ENCODE results near the gene AXIN2. TPM values are rescaled to one million over a fixed set of nuclear protein-coding genes. Genes with fewer than 3 reads are reported as not detected.

The AXIN2 gene
- total RNA-seq = 27.1 TPM
- 9.8 TPM for polyA plus RNA-seq
- long read RNA-seq, donor 1 = 0 reads
- long read RNA-seq, donor 2 = 0 reads
- long read RNA-seq, donor 3, partial matches to known transcripts = 0 of 2 reads
- long read RNA-seq, donor 3, other reads (novel, unspliced or antisense) = 0 of 2 reads
- long read RNA-seq, donor 4, partial matches to known transcripts = 0 of 2 reads
- long read RNA-seq, donor 4, other reads (novel, unspliced or antisense) = 0 of 2 reads
- long read RNA-seq, donor 5, full-length matches to known transcripts = 2 of 2 reads
- long read RNA-seq, donor 5, partial matches to known transcripts = 0 of 2 reads
- long read RNA-seq, donor 5, other reads (novel, unspliced or antisense) = 0 of 2 reads
- long read RNA-seq, donor 6 = 0 reads
- long read RNA-seq, donor 7, partial matches to known transcripts = 0 of 1 reads
- long read RNA-seq, donor 7, other reads (novel, unspliced or antisense) = 0 of 1 reads
- long read RNA-seq, donor 8, partial matches to known transcripts = 0 of 1 reads
- long read RNA-seq, donor 8, other reads (novel, unspliced or antisense) = 0 of 1 reads
- long read RNA-seq, donor 9 = 0 reads
- long read RNA-seq, donor 10 = 0 reads

DNA sequence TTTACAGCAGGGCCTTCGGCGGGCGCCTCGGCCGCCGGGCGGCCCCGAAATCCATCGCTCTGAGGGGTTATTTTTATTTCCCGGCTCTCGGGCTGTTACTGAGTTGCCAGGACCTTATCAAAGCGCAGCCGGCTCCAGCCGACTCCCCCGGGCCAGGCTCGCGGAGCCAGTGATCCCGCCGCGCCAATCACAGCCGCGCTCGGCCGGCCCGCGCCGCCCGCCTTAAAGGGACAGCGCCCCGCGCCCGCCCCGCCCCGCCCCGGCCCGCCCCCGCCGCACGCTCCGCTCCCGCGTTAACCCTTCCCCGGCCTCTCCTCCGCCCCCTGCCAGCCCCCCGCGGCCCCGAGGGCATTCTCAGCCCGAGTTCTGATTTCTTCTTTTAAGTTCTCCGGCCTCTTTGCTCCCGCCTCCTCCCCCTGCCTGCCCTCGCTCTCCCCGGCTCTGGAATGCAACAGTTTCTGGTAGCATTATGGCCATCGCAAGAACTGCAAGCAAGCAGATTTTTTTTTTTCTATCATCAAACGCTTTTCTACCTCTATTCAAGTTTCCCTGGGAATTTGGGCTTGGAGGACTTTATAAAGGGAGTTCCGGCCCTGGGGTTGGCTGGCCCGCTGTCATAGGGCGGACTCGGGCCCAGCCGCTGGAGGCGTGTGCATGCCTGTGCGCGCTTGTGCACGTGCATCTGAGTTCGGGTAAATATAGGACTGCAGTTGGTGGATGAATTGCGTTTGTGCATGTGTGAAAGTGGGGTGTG lies at the start of gene AXIN2:
TSS of gene AXIN2 (minus strand) at position 197 of the 754 bp plus-strand sequence. CDS start 3,028 bp downstream, outside the sequence.
- Histone ChIP-seq H3K36me3 (ENCODE audit: control insufficient read depth in 2 of 2, insufficient read depth in 2 of 2, low read length in 1 of 2) (peaks cover 8 to 17% of the 10 kb centered on the region in 2 donors), H3K27ac (ENCODE audit: low read depth in 1 of 2, low read length in 1 of 2) (peak within 1 kb of the TSS; percentile 91 to 92), H3K4me1 (ENCODE audit: control insufficient read depth in 2 of 2, insufficient read depth in 2 of 2, low read length in 2 of 2) (peaks cover 14 to 24% of the 10 kb centered on the region in 2 donors), H3K9me3 (ENCODE audit: control insufficient read depth in 2 of 2, insufficient read depth in 1 of 2, low read length in 1 of 2) (no peaks in the 10 kb centered on the region), H3K27me3 (ENCODE audit: control insufficient read depth in 2 of 2, insufficient read depth in 1 of 2, low read length in 1 of 2) (peaks cover 0 to 15% of the 10 kb centered on the region in 2 donors), H3K4me3 (ENCODE audit: low read length in 2 of 2) (peak within 1 kb of the TSS; percentile 76 to 77)
- 2% methylated on average over 65 of the region's 65 CpGs for WGBS
- peak in 8 of 9 donors; percentile 69 to 94 (median 80) for DNase-seq (ENCODE audit: low read depth in 6 of 9, low spot score in 9 of 9)

- Histone ChIP-seq H3K9me3 (ENCODE audit: control insufficient read depth in 2 of 2, insufficient read depth in 1 of 2, low read length in 1 of 2) (no peaks in the 10 kb centered on the region), H3K4me1 (ENCODE audit: control insufficient read depth in 2 of 2, insufficient read depth in 2 of 2, low read length in 2 of 2) (no peaks in the 10 kb centered on the region), H3K36me3 (ENCODE audit: control insufficient read depth in 2 of 2, insufficient read depth in 2 of 2, low read length in 1 of 2) (no peaks in the 10 kb centered on the region), H3K4me3 (ENCODE audit: low read length in 2 of 2) (no peak overlapping the region), H3K27me3 (ENCODE audit: control insufficient read depth in 2 of 2, insufficient read depth in 1 of 2, low read length in 1 of 2) (no peaks in the 10 kb centered on the region), H3K27ac (ENCODE audit: low read depth in 1 of 2, low read length in 1 of 2) (no peak overlapping the region)
- no peak for DNase-seq (ENCODE audit: low read depth in 6 of 9, low spot score in 9 of 9)
- WGBS = 99% methylated on average over 2 of the region's 2 CpGs
Measured at GRCh38 chr17:65609749-65610148, 48.3 kb upstream of the AXIN2 start.

DNA sequence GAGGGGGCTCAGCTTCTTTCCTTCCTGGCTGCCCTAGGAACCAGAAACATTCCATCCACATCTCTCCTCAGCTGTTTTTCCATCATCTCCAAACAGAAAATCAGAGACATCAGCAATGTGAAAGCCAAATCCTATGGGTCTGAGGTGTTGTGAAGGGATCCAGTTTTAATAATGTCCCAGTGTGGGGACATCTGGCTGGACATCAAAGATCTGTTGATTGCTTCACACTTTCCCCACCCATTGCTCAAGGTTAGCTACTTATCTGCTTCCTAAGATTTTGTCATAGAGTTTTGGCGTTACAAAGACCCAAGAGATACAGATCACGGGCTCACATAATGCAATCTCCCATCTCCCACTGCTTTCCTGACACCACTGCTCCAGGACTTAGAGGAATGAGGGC lies 47.8 kb upstream of the AXIN2 start:
- H3K27me3 ChIP-seq (ENCODE audit: control insufficient read depth in 2 of 2, insufficient read depth in 1 of 2, low read length in 1 of 2) = no peaks in the 10 kb centered on the region
- no peaks in the 10 kb centered on the region for H3K36me3 ChIP-seq (ENCODE audit: control insufficient read depth in 2 of 2, insufficient read depth in 2 of 2, low read length in 1 of 2)
- no peak overlapping the region for H3K27ac ChIP-seq (ENCODE audit: low read depth in 1 of 2, low read length in 1 of 2)
- 97% methylated on average over 2 of the region's 2 CpGs for WGBS
- no peak for DNase-seq (ENCODE audit: low read depth in 6 of 9, low spot score in 9 of 9)
- H3K9me3 ChIP-seq (ENCODE audit: control insufficient read depth in 2 of 2, insufficient read depth in 1 of 2, low read length in 1 of 2) = no peaks in the 10 kb centered on the region
- no peak overlapping the region for H3K4me3 ChIP-seq (ENCODE audit: low read length in 2 of 2)
- no peaks in the 10 kb centered on the region for H3K4me1 ChIP-seq (ENCODE audit: control insufficient read depth in 2 of 2, insufficient read depth in 2 of 2, low read length in 2 of 2)

GRCh38 chr17:65604070-65604469 lies 42.6 kb upstream of the AXIN2 start:
- Histone ChIP-seq H3K27ac (ENCODE audit: low read depth in 1 of 2, low read length in 1 of 2) (no peak overlapping the region), H3K4me1 (ENCODE audit: control insufficient read depth in 2 of 2, insufficient read depth in 2 of 2, low read length in 2 of 2) (no peaks in the 10 kb centered on the region), H3K27me3 (ENCODE audit: control insufficient read depth in 2 of 2, insufficient read depth in 1 of 2, low read length in 1 of 2) (no peaks in the 10 kb centered on the region), H3K36me3 (ENCODE audit: control insufficient read depth in 2 of 2, insufficient read depth in 2 of 2, low read length in 1 of 2) (no peaks in the 10 kb centered on the region), H3K9me3 (ENCODE audit: control insufficient read depth in 2 of 2, insufficient read depth in 1 of 2, low read length in 1 of 2) (no peaks in the 10 kb centered on the region), H3K4me3 (ENCODE audit: low read length in 2 of 2) (no peak overlapping the region)
- no peak for DNase-seq (ENCODE audit: low read depth in 6 of 9, low spot score in 9 of 9)
- WGBS = 48% methylated on average over 4 of the region's 4 CpGs

GRCh38 chr17:65601881-65602280 lies 40.4 kb upstream of the AXIN2 start:
- H3K27ac ChIP-seq (ENCODE audit: low read depth in 1 of 2, low read length in 1 of 2) = no peak overlapping the region
- no peaks in the 10 kb centered on the region for H3K27me3 ChIP-seq (ENCODE audit: control insufficient read depth in 2 of 2, insufficient read depth in 1 of 2, low read length in 1 of 2)
- no peak overlapping the region for H3K4me3 ChIP-seq (ENCODE audit: low read length in 2 of 2)
- peaks cover 0 to 4% of the 10 kb centered on the region in 2 donors for H3K4me1 ChIP-seq (ENCODE audit: control insufficient read depth in 2 of 2, insufficient read depth in 2 of 2, low read length in 2 of 2)
- 96% methylated on average over 2 of the region's 2 CpGs for WGBS
- H3K9me3 ChIP-seq (ENCODE audit: control insufficient read depth in 2 of 2, insufficient read depth in 1 of 2, low read length in 1 of 2) = no peaks in the 10 kb centered on the region
- H3K36me3 ChIP-seq (ENCODE audit: control insufficient read depth in 2 of 2, insufficient read depth in 2 of 2, low read length in 1 of 2) = no peaks in the 10 kb centered on the region
- no peak for DNase-seq (ENCODE audit: low read depth in 6 of 9, low spot score in 9 of 9)

- no peak for DNase-seq (ENCODE audit: low read depth in 6 of 9, low spot score in 9 of 9)
Measured at GRCh38 chr17:65601145-65601544, 39.7 kb upstream of the AXIN2 start.

DNA sequence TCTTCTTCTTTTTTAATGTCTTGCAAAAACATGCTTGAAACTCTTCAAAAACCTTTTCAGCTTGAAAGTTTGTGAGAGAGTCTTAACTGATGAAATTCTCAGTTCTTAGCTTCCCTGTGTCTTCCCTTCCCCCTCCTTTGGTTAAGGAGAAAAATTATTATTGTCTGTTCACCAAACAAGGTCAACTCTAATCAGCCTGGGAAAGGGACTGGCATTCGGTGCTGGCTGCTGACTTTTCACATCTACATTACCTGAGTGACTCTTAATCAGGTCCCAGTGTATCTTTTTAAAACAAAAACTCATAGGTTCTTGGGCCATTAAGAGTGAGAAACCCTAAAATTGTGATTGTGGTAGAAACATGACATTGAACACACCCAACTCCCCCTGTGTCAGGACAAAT lies 39.1 kb upstream of the AXIN2 start:
- DNase-seq (ENCODE audit: low read depth in 6 of 9, low spot score in 9 of 9) = no peak
- no peaks in the 10 kb centered on the region for H3K27me3 ChIP-seq (ENCODE audit: control insufficient read depth in 2 of 2, insufficient read depth in 1 of 2, low read length in 1 of 2)
- WGBS = 91% methylated on average over 1 of the region's 1 CpG
- H3K27ac ChIP-seq (ENCODE audit: low read depth in 1 of 2, low read length in 1 of 2) = no peak overlapping the region
- H3K4me1 ChIP-seq (ENCODE audit: control insufficient read depth in 2 of 2, insufficient read depth in 2 of 2, low read length in 2 of 2) = peaks cover 0 to 5% of the 10 kb centered on the region in 2 donors
- H3K4me3 ChIP-seq (ENCODE audit: low read length in 2 of 2) = no peak overlapping the region
- no peaks in the 10 kb centered on the region for H3K36me3 ChIP-seq (ENCODE audit: control insufficient read depth in 2 of 2, insufficient read depth in 2 of 2, low read length in 1 of 2)
- no peaks in the 10 kb centered on the region for H3K9me3 ChIP-seq (ENCODE audit: control insufficient read depth in 2 of 2, insufficient read depth in 1 of 2, low read length in 1 of 2)

More at GRCh38 chr17:65601145-65601544, 39.7 kb upstream of the AXIN2 start:
- 90% methylated on average over 1 of the region's 1 CpG for WGBS
- peaks cover 0 to 5% of the 10 kb centered on the region in 2 donors for H3K4me1 ChIP-seq (ENCODE audit: control insufficient read depth in 2 of 2, insufficient read depth in 2 of 2, low read length in 2 of 2)
- H3K36me3 ChIP-seq (ENCODE audit: control insufficient read depth in 2 of 2, insufficient read depth in 2 of 2, low read length in 1 of 2) = no peaks in the 10 kb centered on the region
- no peaks in the 10 kb centered on the region for H3K27me3 ChIP-seq (ENCODE audit: control insufficient read depth in 2 of 2, insufficient read depth in 1 of 2, low read length in 1 of 2)
- H3K9me3 ChIP-seq (ENCODE audit: control insufficient read depth in 2 of 2, insufficient read depth in 1 of 2, low read length in 1 of 2) = no peaks in the 10 kb centered on the region
- H3K4me3 ChIP-seq (ENCODE audit: low read length in 2 of 2) = no peak overlapping the region
- H3K27ac ChIP-seq (ENCODE audit: low read depth in 1 of 2, low read length in 1 of 2) = no peak overlapping the region

DNA sequence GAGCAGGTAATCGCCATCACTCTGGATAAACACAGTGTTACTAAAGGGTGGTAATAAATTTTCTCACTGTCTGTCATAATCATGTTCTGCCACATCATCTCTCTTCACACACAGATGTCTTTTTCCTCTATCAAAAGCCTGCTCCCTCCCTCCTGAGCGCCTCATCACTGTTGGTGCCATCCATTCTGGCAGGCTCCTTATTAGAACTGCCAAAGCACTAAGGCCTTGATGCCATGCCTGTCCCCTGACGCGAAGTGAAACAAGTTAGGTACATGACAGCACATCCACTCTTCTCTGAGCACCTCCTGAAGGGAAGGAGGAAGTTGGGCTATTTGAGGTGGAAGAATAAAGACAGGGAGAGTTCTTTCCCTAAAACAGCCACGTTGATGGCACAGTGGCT lies 38.2 kb upstream of the AXIN2 start:
- H3K4me1 ChIP-seq (ENCODE audit: control insufficient read depth in 2 of 2, insufficient read depth in 2 of 2, low read length in 2 of 2) = peaks cover 0 to 12% of the 10 kb centered on the region in 2 donors
- H3K27ac ChIP-seq (ENCODE audit: low read depth in 1 of 2, low read length in 1 of 2) = no peak overlapping the region
- no peaks in the 10 kb centered on the region for H3K9me3 ChIP-seq (ENCODE audit: control insufficient read depth in 2 of 2, insufficient read depth in 1 of 2, low read length in 1 of 2)
- no peaks in the 10 kb centered on the region for H3K36me3 ChIP-seq (ENCODE audit: control insufficient read depth in 2 of 2, insufficient read depth in 2 of 2, low read length in 1 of 2)
- H3K4me3 ChIP-seq (ENCODE audit: low read length in 2 of 2) = no peak overlapping the region
- WGBS = 88% methylated on average over 5 of the region's 5 CpGs
- no peaks in the 10 kb centered on the region for H3K27me3 ChIP-seq (ENCODE audit: control insufficient read depth in 2 of 2, insufficient read depth in 1 of 2, low read length in 1 of 2)
- no peak for DNase-seq (ENCODE audit: low read depth in 6 of 9, low spot score in 9 of 9)

- 96% methylated on average over 1 of the region's 1 CpG for WGBS
Measured at GRCh38 chr17:65598746-65599145, 37.3 kb upstream of the AXIN2 start.

More at GRCh38 chr17:65598746-65599145, 37.3 kb upstream of the AXIN2 start:
- Histone ChIP-seq H3K4me3 (ENCODE audit: low read length in 2 of 2) (no peak overlapping the region), H3K27ac (ENCODE audit: low read depth in 1 of 2, low read length in 1 of 2) (no peak overlapping the region), H3K27me3 (ENCODE audit: control insufficient read depth in 2 of 2, insufficient read depth in 1 of 2, low read length in 1 of 2) (no peaks in the 10 kb centered on the region), H3K36me3 (ENCODE audit: control insufficient read depth in 2 of 2, insufficient read depth in 2 of 2, low read length in 1 of 2) (no peaks in the 10 kb centered on the region), H3K9me3 (ENCODE audit: control insufficient read depth in 2 of 2, insufficient read depth in 1 of 2, low read length in 1 of 2) (no peaks in the 10 kb centered on the region), H3K4me1 (ENCODE audit: control insufficient read depth in 2 of 2, insufficient read depth in 2 of 2, low read length in 2 of 2) (peaks cover 4 to 21% of the 10 kb centered on the region in 2 donors)
- no peak for DNase-seq (ENCODE audit: low read depth in 6 of 9, low spot score in 9 of 9)

Data from thymus (tissue), 14 donors.